ENCODE measurements around the gene RPL13.
A peak's percentile ranks its signal among the peaks of the same experiment; 100 is the strongest.

RPL13 gene

GRCh38 chr16:89596061-89596689 lies 35.7 kb downstream of the RPL13 start:
- DNase-seq: no peak

GRCh38 chr16:89596957-89597649 lies 36.6 kb downstream of the RPL13 start:
- DNase-seq: no peak

GRCh38 chr16:89598199-89598598 lies 37.7 kb downstream of the RPL13 start:
- no peak for DNase-seq

- DNase-seq: no peak
Observed at GRCh38 chr16:89599451-89599858, 39.0 kb downstream of the RPL13 start.

GRCh38 chr16:89599902-89600301 lies 39.4 kb downstream of the RPL13 start:
- DNase-seq: no peak

- DNase-seq: no peak
Observed at GRCh38 chr16:89600427-89600826, 39.9 kb downstream of the RPL13 start.

GRCh38 chr16:89600956-89601355 lies 40.5 kb downstream of the RPL13 start:
- DNase-seq: no peak

GRCh38 chr16:89601906-89602272 lies 41.4 kb downstream of the RPL13 start:
- no peak for DNase-seq

- DNase-seq: peak in 43 of 56 donors; percentile 6 to 71 (median 31)
Observed at GRCh38 chr16:89602273-89602951, 41.9 kb downstream of the RPL13 start.

- DNase-seq: no peak
Observed at GRCh38 chr16:89602952-89603590, 42.6 kb downstream of the RPL13 start.

- DNase-seq: no peak
Observed at GRCh38 chr16:89604764-89605163, 44.3 kb downstream of the RPL13 start.

GRCh38 chr16:89605186-89605970 lies 44.9 kb downstream of the RPL13 start:
- no peak for DNase-seq

- no peak for DNase-seq
Observed at GRCh38 chr16:89606006-89606405, 45.5 kb downstream of the RPL13 start.

GRCh38 chr16:89607453-89607852 lies 47.0 kb downstream of the RPL13 start:
- DNase-seq: no peak

GRCh38 chr16:89607937-89608740 lies 47.7 kb downstream of the RPL13 start:
- no peak for DNase-seq

GRCh38 chr16:89610108-89610453 lies 49.6 kb downstream of the RPL13 start:
- DNase-seq: no peak

GRCh38 chr16:89612415-89613166 lies 52.1 kb downstream of the RPL13 start:
- no peak for DNase-seq

GRCh38 chr16:89613231-89613953 lies 52.9 kb downstream of the RPL13 start, which contains the start of gene DPEP1:
Gene DPEP1, plus strand, starts transcription at chr16:89613642. Its CDS starts 16,769 bp downstream, at chr16:89630411.
- DNase-seq: no peak

- DNase-seq: no peak
Observed at GRCh38 chr16:89613954-89614459, 53.5 kb downstream of the RPL13 start.
